ENCODE results near the gene GALNT10. TPM values are rescaled to one million over a fixed set of nuclear protein-coding genes. Genes with fewer than 3 reads are reported as not detected.

GALNT10 gene
- total and polyA plus RNA-seq, 2 experiments from 2014 or later: 3.2 to 12.9 TPM

GRCh38 chr5:154406231-154406630 is 215.7 kb downstream of the GALNT10 start:
- Histone ChIP-seq H3K4me1 (ENCODE audit: insufficient read depth) (no peaks in the 10 kb centered on the region), H3K9me2 (ENCODE audit: insufficient read depth) (no peaks in the 10 kb centered on the region), H3K79me2 (replicated peaks; ENCODE audit: insufficient read depth) (no peaks in the 10 kb centered on the region), H4K20me1 (replicated peaks; ENCODE audit: insufficient read depth) (no peaks in the 10 kb centered on the region; the same call in 1 of the 2 replicates), H3F3A (replicated peaks; ENCODE audit: low read depth) (no peaks in the 10 kb centered on the region), H3K27ac (ENCODE audit: low read depth) (no peak overlapping the region), H3K4me3 (no peak overlapping the region), H3K27me3 (ENCODE audit: insufficient read depth) (no peaks in the 10 kb centered on the region), H3K4me2 (no peak overlapping the region), H3K36me3 (ENCODE audit: insufficient read depth) (no peaks in the 10 kb centered on the region), H2AFZ (no peak overlapping the region)
- H3K9me3 Mint-ChIP-seq: no peaks in the 10 kb centered on the region
- H3K27ac Mint-ChIP-seq: no peak overlapping the region
- no peak overlapping the region for H3K4me3 Mint-ChIP-seq
- no peaks in the 10 kb centered on the region for H3K36me3 Mint-ChIP-seq (ENCODE audit: low read depth)
- ATAC-seq (no peak), DNase-seq (ENCODE audit: low spot score) (no peak)
- TF ChIP-seq JUNB (IDR thresholded peaks at IDR 0.05; ENCODE audit: unreplicated experiment): no peak
- TF ChIP-seq, protein P1, sequence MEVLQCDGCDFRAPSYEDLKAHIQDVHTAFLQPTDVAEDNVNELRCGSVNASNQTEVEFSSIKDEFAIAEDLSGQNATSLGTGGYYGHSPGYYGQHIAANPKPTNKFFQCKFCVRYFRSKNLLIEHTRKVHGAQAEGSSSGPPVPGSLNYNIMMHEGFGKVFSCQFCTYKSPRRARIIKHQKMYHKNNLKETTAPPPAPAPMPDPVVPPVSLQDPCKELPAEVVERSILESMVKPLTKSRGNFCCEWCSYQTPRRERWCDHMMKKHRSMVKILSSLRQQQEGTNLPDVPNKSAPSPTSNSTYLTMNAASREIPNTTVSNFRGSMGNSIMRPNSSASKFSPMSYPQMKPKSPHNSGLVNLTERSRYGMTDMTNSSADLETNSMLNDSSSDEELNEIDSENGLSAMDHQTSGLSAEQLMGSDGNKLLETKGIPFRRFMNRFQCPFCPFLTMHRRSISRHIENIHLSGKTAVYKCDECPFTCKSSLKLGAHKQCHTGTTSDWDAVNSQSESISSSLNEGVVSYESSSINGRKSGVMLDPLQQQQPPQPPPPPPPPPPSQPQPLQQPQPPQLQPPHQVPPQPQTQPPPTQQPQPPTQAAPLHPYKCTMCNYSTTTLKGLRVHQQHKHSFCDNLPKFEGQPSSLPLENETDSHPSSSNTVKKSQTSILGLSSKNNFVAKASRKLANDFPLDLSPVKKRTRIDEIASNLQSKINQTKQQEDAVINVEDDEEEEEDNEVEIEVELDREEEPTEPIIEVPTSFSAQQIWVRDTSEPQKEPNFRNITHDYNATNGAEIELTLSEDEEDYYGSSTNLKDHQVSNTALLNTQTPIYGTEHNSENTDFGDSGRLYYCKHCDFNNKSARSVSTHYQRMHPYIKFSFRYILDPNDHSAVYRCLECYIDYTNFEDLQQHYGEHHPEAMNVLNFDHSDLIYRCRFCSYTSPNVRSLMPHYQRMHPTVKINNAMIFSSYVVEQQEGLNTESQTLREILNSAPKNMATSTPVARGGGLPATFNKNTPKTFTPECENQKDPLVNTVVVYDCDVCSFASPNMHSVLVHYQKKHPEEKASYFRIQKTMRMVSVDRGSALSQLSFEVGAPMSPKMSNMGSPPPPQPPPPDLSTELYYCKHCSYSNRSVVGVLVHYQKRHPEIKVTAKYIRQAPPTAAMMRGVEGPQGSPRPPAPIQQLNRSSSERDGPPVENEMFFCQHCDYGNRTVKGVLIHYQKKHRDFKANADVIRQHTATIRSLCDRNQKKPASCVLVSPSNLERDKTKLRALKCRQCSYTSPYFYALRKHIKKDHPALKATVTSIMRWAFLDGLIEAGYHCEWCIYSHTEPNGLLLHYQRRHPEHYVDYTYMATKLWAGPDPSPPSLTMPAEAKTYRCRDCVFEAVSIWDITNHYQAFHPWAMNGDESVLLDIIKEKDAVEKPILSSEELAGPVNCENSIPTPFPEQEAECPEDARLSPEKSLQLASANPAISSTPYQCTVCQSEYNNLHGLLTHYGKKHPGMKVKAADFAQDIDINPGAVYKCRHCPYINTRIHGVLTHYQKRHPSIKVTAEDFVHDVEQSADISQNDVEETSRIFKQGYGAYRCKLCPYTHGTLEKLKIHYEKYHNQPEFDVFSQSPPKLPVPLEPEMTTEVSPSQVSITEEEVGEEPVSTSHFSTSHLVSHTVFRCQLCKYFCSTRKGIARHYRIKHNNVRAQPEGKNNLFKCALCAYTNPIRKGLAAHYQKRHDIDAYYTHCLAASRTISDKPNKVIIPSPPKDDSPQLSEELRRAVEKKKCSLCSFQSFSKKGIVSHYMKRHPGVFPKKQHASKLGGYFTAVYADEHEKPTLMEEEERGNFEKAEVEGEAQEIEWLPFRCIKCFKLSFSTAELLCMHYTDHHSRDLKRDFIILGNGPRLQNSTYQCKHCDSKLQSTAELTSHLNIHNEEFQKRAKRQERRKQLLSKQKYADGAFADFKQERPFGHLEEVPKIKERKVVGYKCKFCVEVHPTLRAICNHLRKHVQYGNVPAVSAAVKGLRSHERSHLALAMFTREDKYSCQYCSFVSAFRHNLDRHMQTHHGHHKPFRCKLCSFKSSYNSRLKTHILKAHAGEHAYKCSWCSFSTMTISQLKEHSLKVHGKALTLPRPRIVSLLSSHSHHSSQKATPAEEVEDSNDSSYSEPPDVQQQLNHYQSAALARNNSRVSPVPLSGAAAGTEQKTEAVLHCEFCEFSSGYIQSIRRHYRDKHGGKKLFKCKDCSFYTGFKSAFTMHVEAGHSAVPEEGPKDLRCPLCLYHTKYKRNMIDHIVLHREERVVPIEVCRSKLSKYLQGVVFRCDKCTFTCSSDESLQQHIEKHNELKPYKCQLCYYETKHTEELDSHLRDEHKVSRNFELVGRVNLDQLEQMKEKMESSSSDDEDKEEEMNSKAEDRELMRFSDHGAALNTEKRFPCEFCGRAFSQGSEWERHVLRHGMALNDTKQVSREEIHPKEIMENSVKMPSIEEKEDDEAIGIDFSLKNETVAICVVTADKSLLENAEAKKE (CRISPR knock-in tag; IDR thresholded peaks at IDR 0.05): no peak
- no peak for TF ChIP-seq EZH2 (IDR thresholded peaks at IDR 0.05; ENCODE audit: low read depth, unreplicated experiment)
- no peak for TF ChIP-seq EZH2phosphoT487 (IDR thresholded peaks at IDR 0.05; ENCODE audit: unreplicated experiment)
- no peak for TF ChIP-seq NANOG (IDR thresholded peaks at IDR 0.05; ENCODE audit: borderline replicate concordance)
- peaks cover 2% of the 10 kb centered on the region for H3K27me3 Mint-ChIP-seq (ENCODE audit: insufficient read depth, low read depth, poor library complexity)
- H3K4me1 Mint-ChIP-seq: peaks cover 9% of the 10 kb centered on the region; the same call in 2 of the 3 replicates

DNA sequence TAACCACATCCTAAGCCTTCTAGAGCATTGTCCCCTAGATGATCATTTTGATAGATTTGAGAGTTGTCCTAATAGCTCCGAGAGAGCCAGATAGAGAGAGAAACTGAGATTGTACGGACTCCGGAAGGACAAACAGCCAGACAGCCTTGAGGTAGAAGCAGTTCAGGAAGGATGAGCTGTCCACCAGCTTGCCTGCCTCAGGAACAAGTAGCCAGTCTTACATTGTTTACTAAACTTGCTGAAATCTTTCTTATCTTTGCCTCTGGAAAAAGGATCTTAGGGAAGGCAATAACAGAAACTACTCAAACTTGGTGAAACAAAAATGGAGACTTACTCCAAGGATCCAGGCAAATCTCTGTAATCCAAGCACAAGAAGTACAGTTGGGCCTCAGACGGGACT is 216.3 kb downstream of the GALNT10 start:
- ATAC-seq (no peak), DNase-seq (ENCODE audit: low spot score) (no peak)
- H3K4me1 Mint-ChIP-seq: peaks cover 9% of the 10 kb centered on the region; the same call in 2 of the 3 replicates
- TF ChIP-seq REST (IDR thresholded peaks at IDR 0.05; ENCODE audit: unreplicated experiment): no peak
- TF ChIP-seq NANOG (IDR thresholded peaks at IDR 0.05; ENCODE audit: borderline replicate concordance): no peak
- no peak for TF ChIP-seq ZNF114 (CRISPR knock-in tag; IDR thresholded peaks at IDR 0.05)
- TF ChIP-seq EZH2phosphoT487 (IDR thresholded peaks at IDR 0.05; ENCODE audit: unreplicated experiment): no peak
- TF ChIP-seq EZH2 (IDR thresholded peaks at IDR 0.05; ENCODE audit: low read depth, unreplicated experiment): no peak
- Histone ChIP-seq H3F3A (replicated peaks; ENCODE audit: low read depth) (no peaks in the 10 kb centered on the region), H3K4me1 (ENCODE audit: insufficient read depth) (no peaks in the 10 kb centered on the region), H3K9me2 (ENCODE audit: insufficient read depth) (no peaks in the 10 kb centered on the region), H3K4me3 (no peak overlapping the region), H4K20me1 (replicated peaks; ENCODE audit: insufficient read depth) (no peaks in the 10 kb centered on the region; the same call in 1 of the 2 replicates), H2AFZ (no peak overlapping the region), H3K27ac (ENCODE audit: low read depth) (no peak overlapping the region), H3K27me3 (ENCODE audit: insufficient read depth) (no peaks in the 10 kb centered on the region), H3K79me2 (replicated peaks; ENCODE audit: insufficient read depth) (no peaks in the 10 kb centered on the region), H3K4me2 (no peak overlapping the region), H3K36me3 (ENCODE audit: insufficient read depth) (no peaks in the 10 kb centered on the region)
- H3K27me3 Mint-ChIP-seq (ENCODE audit: insufficient read depth, low read depth, poor library complexity): peaks cover 2% of the 10 kb centered on the region
- no peaks in the 10 kb centered on the region for H3K9me3 Mint-ChIP-seq
- H3K4me3 Mint-ChIP-seq: no peak overlapping the region
- no peaks in the 10 kb centered on the region for H3K36me3 Mint-ChIP-seq (ENCODE audit: low read depth)
- no peak overlapping the region for H3K27ac Mint-ChIP-seq

Measured in GM23338 (cell line).